PFSK-1 (cell line): ENCODE data around the gene FOXF1.

Experiments used
- POLR2AphosphoS5 ChIP-seq: IDR thresholded peaks from 2 replicates; pipeline ENCODE4 v1.6.1; 2012; ENCODE audit warnings: low read depth, mild to moderate bottlenecking, control low read depth, low read length, moderate library complexity
- REST ChIP-seq, 2 experiments: IDR thresholded peaks; 2 replicates each; pipeline versions ENCODE4 v1.6.1 to v1.8.0; 2011 to 2012; ENCODE audit warnings: low read depth in 2 of 2, low read length in 2 of 2, control low read depth in 1 of 2, inconsistent platforms in 1 of 2, mild to moderate bottlenecking in 1 of 2, moderate library complexity in 1 of 2; ENCODE audit not compliant: insufficient read depth in 1 of 2
- SIN3A ChIP-seq: IDR thresholded peaks from 2 replicates; pipeline ENCODE4 v1.6.1; 2012; ENCODE audit warnings: mild to moderate bottlenecking, low read length, moderate library complexity, borderline replicate concordance; ENCODE audit not compliant: insufficient read depth
- TAF1 ChIP-seq: IDR thresholded peaks from 2 replicates; pipeline ENCODE4 v1.6.1; 2012; ENCODE audit warnings: low read length, control low read depth, borderline replicate concordance; ENCODE audit not compliant: insufficient read depth

- peak; percentile 58; the same call in 1 of the 2 replicates for TF ChIP-seq TAF1
- TF ChIP-seq SIN3A = no peak
- TF ChIP-seq REST (IDR thresholded peaks at IDR 0.05; ENCODE audit: insufficient read depth in 1 of 2, low read depth in 2 of 2, low read length in 2 of 2) = no peak
- peak; percentile 81 for TF ChIP-seq POLR2AphosphoS5
Observed at GRCh38 chr16:86554917-86555703, 44.8 kb downstream of the FOXF1 start, which contains the start of gene MTHFSD.
